Measurements from ENCODE around the gene KRTAP5-2. TPM values are rescaled to one million over a fixed set of nuclear protein-coding genes. Genes with fewer than 3 reads are reported as not detected.

KRTAP5-2 gene
- total RNA-seq, 3 donors from 2014 or later: not detected

DNA sequence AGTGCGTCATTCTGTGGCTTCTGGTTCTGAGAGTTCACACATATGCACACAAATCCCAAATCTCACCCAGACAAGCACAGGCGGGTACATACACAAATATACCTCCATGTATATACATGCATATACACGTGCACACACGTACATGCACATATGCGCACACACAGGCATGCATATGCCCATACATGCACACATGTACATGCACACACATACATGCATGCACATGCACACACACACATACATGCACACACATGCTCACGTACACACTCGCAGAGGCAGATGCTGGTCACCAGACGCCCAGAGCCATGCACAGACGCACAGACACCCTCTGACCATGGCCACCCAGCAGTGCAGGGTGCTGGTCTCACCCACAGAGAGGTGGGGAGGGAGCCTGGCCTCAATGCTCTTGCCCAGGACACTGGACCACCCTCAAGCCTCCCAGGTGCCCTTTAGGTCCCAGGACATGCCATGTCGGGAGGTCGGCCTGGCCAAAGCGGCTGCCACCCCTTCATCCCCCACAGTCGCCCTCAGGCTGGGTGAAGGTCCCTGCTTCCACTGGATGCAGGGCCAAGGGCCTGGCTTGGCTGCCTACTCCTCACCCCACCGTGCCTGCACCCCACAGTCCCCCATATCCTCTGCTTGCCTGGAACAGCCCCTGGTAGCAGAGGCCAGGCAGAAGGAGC lies 35.5 kb downstream of the KRTAP5-2 start:
- Mint-ChIP-seq H3K4me1 (ENCODE audit: low read depth) (no peaks in the 10 kb centered on the region), H3K36me3 (ENCODE audit: insufficient read depth) (peaks cover 6% of the 10 kb centered on the region), H3K27me3 (ENCODE audit: low read depth) (no peaks in the 10 kb centered on the region), H3K9me3 (no peaks in the 10 kb centered on the region), H3K4me3 (no peak overlapping the region)
- no peak for ATAC-seq
- no peak for DNase-seq

- H3K36me3 Mint-ChIP-seq (ENCODE audit: insufficient read depth): peaks cover 6% of the 10 kb centered on the region
- no peaks in the 10 kb centered on the region for H3K4me1 Mint-ChIP-seq (ENCODE audit: low read depth)
- DNase-seq: no peak
- no peaks in the 10 kb centered on the region for H3K9me3 Mint-ChIP-seq
- no peak overlapping the region for H3K4me3 Mint-ChIP-seq
- no peaks in the 10 kb centered on the region for H3K27me3 Mint-ChIP-seq (ENCODE audit: low read depth)
- ATAC-seq: no peak
These were observed 36.1 kb downstream of the KRTAP5-2 start for GRCh38 chr11:1561955-1562354.

DNA sequence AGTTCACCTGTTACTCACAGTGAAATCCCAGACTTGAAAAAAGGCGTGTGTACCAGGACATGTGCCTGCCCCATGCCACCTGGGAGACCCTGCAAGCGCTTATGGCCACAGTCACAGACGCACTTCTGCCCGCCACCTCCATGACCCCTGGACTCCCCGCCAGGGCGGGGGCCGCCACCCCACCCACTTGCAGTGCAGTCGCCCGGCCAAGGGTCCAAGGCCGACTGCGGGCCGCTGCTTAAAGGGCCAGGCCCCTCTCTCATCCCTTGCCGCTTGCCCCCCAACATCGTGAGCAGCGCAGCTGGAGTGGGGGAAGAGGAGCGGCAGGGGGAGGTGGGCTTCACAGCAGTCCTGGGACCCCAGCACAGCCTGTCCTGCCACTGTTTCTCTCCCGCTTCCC lies 36.8 kb downstream of the KRTAP5-2 start:
- Mint-ChIP-seq H3K4me3 (no peak overlapping the region), H3K4me1 (ENCODE audit: low read depth) (no peaks in the 10 kb centered on the region), H3K36me3 (ENCODE audit: insufficient read depth) (peaks cover 6% of the 10 kb centered on the region), H3K27me3 (ENCODE audit: low read depth) (no peaks in the 10 kb centered on the region), H3K9me3 (no peaks in the 10 kb centered on the region)
- ATAC-seq (no peak), DNase-seq (no peak)

- H3K9me3 Mint-ChIP-seq: no peaks in the 10 kb centered on the region
These were observed 37.3 kb downstream of the KRTAP5-2 start for GRCh38 chr11:1560649-1561251.

GRCh38 chr11:1560002-1560648 lies 38.0 kb downstream of the KRTAP5-2 start:
- no peak for DNase-seq

More at GRCh38 chr11:1560649-1561251, 37.3 kb downstream of the KRTAP5-2 start:
- H3K4me3 Mint-ChIP-seq: no peak overlapping the region
- DNase-seq (no peak), ATAC-seq (no peak)
- H3K36me3 Mint-ChIP-seq (ENCODE audit: insufficient read depth): peaks cover 6% of the 10 kb centered on the region
- H3K27me3 Mint-ChIP-seq (ENCODE audit: low read depth): no peaks in the 10 kb centered on the region
- H3K4me1 Mint-ChIP-seq (ENCODE audit: low read depth): no peaks in the 10 kb centered on the region

DNA sequence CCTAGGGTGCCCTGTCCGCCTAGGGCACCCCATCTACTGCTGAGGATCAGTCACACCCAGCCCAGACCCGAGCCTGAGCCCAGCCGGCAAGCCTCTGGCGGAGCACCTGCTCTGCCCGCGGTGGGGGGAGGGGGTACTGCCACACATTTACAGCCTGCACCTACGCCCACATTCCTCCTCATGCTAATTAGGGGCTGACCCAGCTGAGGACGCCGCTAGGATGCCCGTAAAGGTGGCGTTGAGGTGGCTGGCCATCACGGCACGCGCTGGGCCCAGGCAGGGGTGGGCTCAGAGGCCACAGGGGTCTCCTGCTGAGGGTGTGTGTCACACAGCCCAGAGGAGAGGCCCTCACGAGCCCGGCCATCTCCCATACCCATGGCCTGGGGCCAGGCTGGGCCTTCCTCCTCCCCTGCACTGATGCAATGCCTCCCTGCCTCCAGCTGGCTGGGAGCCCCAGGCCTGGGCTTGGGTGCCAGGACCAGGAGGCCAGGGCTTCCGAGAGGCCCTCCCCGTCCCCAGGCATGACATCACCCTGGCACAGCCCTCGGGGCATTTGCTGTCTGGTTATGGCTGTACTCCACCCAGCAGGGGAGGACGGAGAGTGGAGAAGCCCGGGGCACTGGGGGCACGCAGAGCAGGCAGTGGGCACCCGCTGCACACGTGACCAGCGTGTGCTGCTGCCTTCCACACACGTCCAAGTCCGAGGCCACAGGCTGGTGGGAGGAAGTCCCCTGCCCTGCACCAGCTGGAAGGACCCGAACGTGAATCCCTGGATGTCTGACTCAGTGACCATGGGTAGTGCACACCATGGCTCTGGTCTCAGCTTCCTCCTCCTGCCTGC lies 38.8 kb downstream of the KRTAP5-2 start:
- Mint-ChIP-seq H3K9me3 (no peaks in the 10 kb centered on the region), H3K36me3 (ENCODE audit: insufficient read depth) (peaks cover 6% of the 10 kb centered on the region), H3K4me3 (no peak overlapping the region), H3K4me1 (ENCODE audit: low read depth) (no peaks in the 10 kb centered on the region), H3K27me3 (ENCODE audit: low read depth) (no peaks in the 10 kb centered on the region)
- DNase-seq (no peak), ATAC-seq (peak in 1 of 2 donors; percentile 12)

More at GRCh38 chr11:1560002-1560648, 38.0 kb downstream of the KRTAP5-2 start:
- no peaks in the 10 kb centered on the region for H3K4me1 Mint-ChIP-seq (ENCODE audit: low read depth)
- H3K36me3 Mint-ChIP-seq (ENCODE audit: insufficient read depth): peaks cover 6% of the 10 kb centered on the region
- no peaks in the 10 kb centered on the region for H3K27me3 Mint-ChIP-seq (ENCODE audit: low read depth)
- H3K9me3 Mint-ChIP-seq: no peaks in the 10 kb centered on the region
- no peak overlapping the region for H3K4me3 Mint-ChIP-seq
- ATAC-seq: no peak

- no peaks in the 10 kb centered on the region for H3K9me3 Mint-ChIP-seq
- H3K27me3 Mint-ChIP-seq (ENCODE audit: low read depth): peaks cover 3% of the 10 kb centered on the region
- ATAC-seq: no peak
- no peak overlapping the region for H3K4me3 Mint-ChIP-seq
- no peak for DNase-seq
- no peaks in the 10 kb centered on the region for H3K4me1 Mint-ChIP-seq (ENCODE audit: low read depth)
- H3K36me3 Mint-ChIP-seq (ENCODE audit: insufficient read depth): peaks cover 6% of the 10 kb centered on the region
These were observed 39.4 kb downstream of the KRTAP5-2 start for GRCh38 chr11:1558775-1559110.

- DNase-seq: no peak
- H3K9me3 Mint-ChIP-seq: no peaks in the 10 kb centered on the region
- H3K4me1 Mint-ChIP-seq (ENCODE audit: low read depth): no peaks in the 10 kb centered on the region
- no peak for ATAC-seq
- no peak overlapping the region for H3K4me3 Mint-ChIP-seq
- peaks cover 6% of the 10 kb centered on the region for H3K27me3 Mint-ChIP-seq (ENCODE audit: low read depth)
- peaks cover 6% of the 10 kb centered on the region for H3K36me3 Mint-ChIP-seq (ENCODE audit: insufficient read depth)
These were observed 40.0 kb downstream of the KRTAP5-2 start for GRCh38 chr11:1557904-1558774.

- Mint-ChIP-seq H3K4me3 (no peak overlapping the region), H3K9me3 (no peaks in the 10 kb centered on the region), H3K36me3 (ENCODE audit: insufficient read depth) (peaks cover 6% of the 10 kb centered on the region), H3K27me3 (ENCODE audit: low read depth) (peaks cover 8% of the 10 kb centered on the region), H3K4me1 (ENCODE audit: low read depth) (no peaks in the 10 kb centered on the region)
- ATAC-seq: no peak
- no peak for DNase-seq
These were observed 40.8 kb downstream of the KRTAP5-2 start for GRCh38 chr11:1557051-1557884.

- Mint-ChIP-seq H3K4me1 (ENCODE audit: low read depth) (no peaks in the 10 kb centered on the region), H3K36me3 (ENCODE audit: insufficient read depth) (peaks cover 6% of the 10 kb centered on the region), H3K9me3 (no peaks in the 10 kb centered on the region), H3K4me3 (no peak overlapping the region), H3K27me3 (ENCODE audit: low read depth) (peaks cover 8% of the 10 kb centered on the region)
- ATAC-seq (no peak), DNase-seq (no peak)
These were observed 41.7 kb downstream of the KRTAP5-2 start for GRCh38 chr11:1556278-1556902.

DNA sequence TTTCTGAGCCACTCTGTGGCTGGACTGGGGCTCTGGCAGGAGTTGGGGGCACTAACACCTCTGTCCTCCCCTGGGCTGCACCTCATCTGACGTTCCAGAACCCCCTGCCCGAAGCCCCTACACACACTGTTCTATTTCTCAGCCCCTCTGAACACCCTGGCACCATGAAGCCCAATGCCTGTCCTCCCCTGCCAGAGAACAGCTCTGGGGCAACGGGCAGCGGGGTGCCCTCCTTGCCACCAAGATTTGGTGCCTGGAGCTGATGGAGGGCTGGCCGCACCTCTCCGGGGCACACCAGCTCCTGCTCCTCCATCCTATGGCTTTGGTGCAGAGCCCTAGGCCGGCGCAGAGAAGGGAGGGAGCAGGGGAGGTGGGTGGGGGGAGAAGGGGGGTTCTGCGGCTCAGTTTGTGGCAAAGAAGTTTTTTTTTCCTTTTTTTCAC lies 42.4 kb downstream of the KRTAP5-2 start:
- ATAC-seq: no peak
- Mint-ChIP-seq H3K36me3 (ENCODE audit: insufficient read depth) (peaks cover 6% of the 10 kb centered on the region), H3K9me3 (no peaks in the 10 kb centered on the region), H3K27me3 (ENCODE audit: low read depth) (peaks cover 8% of the 10 kb centered on the region), H3K4me3 (no peak overlapping the region), H3K4me1 (ENCODE audit: low read depth) (no peaks in the 10 kb centered on the region)
- no peak for DNase-seq

GRCh38 chr11:1554981-1555712 lies 42.9 kb downstream of the KRTAP5-2 start:
- Mint-ChIP-seq H3K36me3 (ENCODE audit: insufficient read depth) (peaks cover 6% of the 10 kb centered on the region), H3K27me3 (ENCODE audit: low read depth) (peaks cover 10% of the 10 kb centered on the region), H3K4me3 (no peak overlapping the region), H3K9me3 (no peaks in the 10 kb centered on the region), H3K4me1 (ENCODE audit: low read depth) (no peaks in the 10 kb centered on the region)
- DNase-seq: no peak
- no peak for ATAC-seq
